ENCODE results near the gene KRTAP12-4.
"Not testable (repeated sequence)": the region's sequence is repeated elsewhere in the genome, so short reads cannot be mapped to it uniquely, and the experiment has no call there.

Gene KRTAP12-4

DNA sequence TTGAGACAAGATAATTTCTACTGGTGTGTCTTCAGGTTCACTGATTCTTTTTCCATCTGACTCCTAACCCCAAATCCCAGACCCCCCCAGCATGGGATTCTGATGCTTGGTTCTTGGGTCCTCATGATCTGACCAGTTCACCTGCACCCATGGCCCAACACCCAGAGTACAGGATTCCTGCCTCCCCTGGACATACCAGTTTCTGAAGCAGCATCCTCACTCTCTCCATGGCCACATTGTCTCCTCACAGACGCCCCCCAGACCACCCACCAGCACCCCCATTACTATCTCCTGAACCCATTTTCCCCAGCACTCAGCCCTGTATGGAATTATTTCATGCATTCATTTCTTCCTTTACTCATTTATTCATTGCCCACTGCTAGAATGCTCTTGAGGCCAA lies 2.4 kb upstream of the KRTAP12-4 start:
- DNase-seq (ENCODE audit: low read depth, low spot score) = no peak

DNA sequence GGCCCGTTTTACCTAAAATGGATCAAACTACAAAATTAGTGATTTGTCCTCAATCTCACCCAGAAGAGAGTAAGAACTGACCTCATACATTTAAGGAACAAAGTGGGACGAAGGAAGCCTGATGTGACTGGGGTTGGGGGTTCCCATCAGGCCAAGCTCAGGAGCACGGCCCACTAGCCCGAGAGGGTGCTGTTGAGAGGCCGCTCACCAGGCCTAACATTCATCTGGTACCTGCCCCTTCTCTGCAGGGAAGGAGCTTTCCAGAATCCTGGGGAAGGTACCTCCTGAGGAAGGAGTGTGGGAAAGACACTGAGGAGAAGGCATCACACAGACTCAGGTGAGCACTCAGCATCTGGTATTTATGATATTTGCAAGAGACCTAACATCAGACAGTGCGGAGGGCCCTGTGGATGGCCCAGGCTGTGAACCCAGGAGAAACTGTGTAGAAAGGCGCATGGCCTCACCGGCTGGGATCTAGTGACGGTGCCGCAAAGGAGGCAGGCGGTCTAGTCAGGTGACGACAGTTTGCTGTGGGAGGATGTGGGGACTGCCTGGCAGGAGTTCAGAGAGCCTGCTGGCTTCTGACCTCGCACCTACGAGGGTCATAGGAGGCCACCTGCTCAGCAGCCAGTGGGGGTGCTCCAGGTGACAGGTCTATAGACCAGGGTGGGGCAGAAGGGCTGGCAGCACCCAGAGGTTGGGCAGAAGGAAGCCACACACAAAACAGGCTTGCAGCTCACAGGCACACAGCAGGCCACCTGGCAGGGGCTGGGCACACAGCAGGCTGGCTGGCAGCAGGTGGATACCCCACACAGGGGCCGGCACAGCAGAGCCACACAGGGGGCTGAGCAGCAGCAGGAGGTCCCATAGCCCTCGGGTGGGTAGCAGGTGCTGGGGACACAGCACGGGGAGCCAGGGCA lies 543 bp downstream of the KRTAP12-4 start:
- DNase-seq (ENCODE audit: low read depth, low spot score) = no peak

GRCh38 chr21:44653123-44653522 lies 1.3 kb downstream of the KRTAP12-4 start:
- no peak for DNase-seq (ENCODE audit: low read depth, low spot score)

- DNase-seq (ENCODE audit: low read depth, low spot score) = no peak
These were observed 3.3 kb downstream of the KRTAP12-4 start for GRCh38 chr21:44650973-44651675.

GRCh38 chr21:44650265-44650972 lies 4.0 kb downstream of the KRTAP12-4 start:
- DNase-seq (ENCODE audit: low read depth, low spot score) = no peak

DNA sequence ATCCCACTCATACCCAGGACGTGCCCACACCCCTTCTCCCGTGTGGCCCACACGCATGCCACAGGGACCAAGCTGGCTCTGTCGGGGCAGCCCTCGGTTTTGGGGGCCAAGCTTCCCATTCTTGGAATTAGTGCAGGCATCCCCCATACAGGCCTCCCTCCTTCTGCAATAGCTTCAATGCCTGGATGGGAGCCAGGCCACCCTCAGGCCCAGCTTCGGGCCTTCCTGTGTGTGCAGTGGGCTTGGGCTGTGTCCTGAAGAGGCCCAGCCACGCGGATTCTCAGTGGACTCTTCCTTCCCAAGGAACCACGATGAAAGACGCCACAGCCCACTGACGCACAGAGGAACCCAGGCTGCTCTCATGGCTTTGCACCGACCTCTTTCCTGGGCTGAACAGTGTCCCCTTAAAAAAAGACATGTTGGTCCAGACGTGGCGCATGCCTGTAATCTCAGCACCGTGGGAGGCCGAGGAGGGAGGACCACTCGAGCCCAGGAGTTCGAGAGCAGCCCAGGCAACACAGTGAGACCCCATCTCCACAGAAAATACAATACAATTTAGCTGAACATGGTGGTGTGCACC lies 4.8 kb downstream of the KRTAP12-4 start:
- no peak for DNase-seq (ENCODE audit: low read depth, low spot score)

DNA sequence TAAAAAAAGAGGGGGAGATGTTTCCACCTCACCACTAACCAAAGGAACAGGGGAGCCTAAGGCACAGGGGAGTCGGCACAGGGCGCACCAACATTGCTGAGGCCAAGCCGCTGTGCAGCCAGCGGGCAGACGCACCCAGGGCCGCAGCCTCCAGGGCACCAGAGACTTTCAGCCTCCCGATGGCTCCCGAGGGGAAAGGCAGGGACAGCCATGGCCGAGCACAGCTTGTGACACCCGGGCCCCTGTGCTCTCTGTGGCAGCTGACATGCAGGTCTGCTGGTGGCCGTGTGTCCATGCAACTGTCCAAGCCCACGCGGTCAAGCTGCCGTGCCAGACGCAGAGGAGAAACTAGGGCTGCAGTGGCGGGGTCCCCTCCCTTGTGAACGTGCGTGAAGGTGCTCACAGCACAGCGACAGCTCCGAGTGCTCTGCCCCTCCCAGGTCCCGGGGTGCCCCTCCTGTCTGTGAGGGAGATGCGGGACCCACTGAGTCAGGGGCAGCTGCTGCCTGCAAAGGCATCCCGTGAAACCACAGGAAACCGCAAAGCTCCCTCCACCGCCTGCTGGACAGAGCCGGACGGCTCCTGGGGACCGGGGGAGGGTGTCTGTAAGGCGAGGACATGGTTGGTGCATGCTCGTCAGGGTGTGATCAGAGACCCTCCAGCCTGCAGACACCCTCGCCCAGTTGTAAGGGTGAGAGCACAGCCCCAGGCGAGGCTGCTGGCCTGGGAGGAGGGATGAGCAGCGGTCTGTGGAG lies 5.7 kb downstream of the KRTAP12-4 start:
- DNase-seq (ENCODE audit: low read depth, low spot score) = no peak

DNA sequence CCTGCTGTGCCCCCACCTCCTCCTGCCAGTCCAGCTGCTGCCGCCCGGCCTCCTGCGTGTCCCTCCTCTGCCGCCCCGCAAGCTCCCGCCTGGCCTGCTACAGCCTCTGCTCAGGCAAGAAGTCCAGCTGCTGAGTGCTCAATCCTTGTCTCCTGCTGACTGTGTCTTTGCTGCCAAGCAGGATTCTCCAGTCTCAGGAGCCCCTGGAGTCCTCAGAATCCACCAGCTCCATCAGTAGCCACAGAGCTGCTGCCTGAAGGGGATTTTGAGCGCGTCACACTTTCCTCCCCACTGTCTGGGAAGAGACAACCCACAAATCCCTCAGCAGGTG lies 7.3 kb downstream of the KRTAP12-4 start:
- no peak for DNase-seq (ENCODE audit: low read depth, low spot score)

- not testable (repeated sequence) for DNase-seq (ENCODE audit: low read depth, low spot score)
These were observed 7.9 kb downstream of the KRTAP12-4 start, which contains the start of gene KRTAP10-11 for GRCh38 chr21:44646366-44647221. TSS of gene KRTAP10-11 (plus strand) at chr21:44646414. CDS start at chr21:44646459, 45 bp downstream.

DNA sequence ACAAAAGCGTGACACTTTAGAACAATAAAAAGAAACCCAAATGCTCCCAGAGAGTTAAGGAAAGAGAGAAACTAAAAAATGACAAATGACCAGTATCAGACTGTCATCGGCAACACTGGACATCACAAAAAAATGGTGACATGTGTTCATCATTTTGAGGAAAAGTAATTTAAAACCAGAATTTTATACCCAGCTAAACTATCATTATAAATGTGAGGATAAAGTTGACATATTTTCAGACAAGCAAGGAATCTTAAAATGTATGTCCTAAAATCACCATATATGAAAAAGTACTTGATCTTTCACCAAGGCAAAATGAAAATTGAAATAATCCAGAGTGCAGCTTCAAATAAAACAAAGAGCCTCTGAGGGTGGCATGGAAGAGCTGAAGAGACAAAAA lies 9.6 kb downstream of the KRTAP12-4 start:
- no peak for DNase-seq (ENCODE audit: low read depth, low spot score)

GRCh38 chr21:44643741-44644310 lies 10.6 kb downstream of the KRTAP12-4 start:
- no peak for DNase-seq (ENCODE audit: low read depth, low spot score)

DNA sequence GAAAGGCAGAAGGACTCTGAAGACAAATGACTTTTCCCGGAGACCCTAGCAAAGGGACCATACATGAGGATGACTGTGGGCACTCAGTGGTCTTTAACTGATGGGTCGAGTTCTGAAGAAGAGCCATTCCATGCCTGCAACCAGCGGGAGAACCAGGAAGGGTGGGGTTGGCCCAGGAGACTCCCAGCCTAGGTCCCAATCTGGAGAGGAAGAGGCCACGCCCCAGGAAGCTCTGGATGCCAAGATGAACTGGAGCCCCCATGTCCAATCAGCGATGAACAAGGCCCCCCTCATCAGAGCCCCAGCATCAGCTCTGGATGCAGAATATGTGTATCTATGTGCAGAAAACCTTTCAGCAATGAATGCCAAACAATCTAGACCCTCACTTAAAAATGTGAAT lies 13.7 kb downstream of the KRTAP12-4 start:
- no peak for DNase-seq (ENCODE audit: low read depth, low spot score)

GRCh38 chr21:44639331-44639655 lies 15.2 kb downstream of the KRTAP12-4 start:
- DNase-seq (ENCODE audit: low read depth, low spot score) = no peak

GRCh38 chr21:44638506-44639330 lies 15.7 kb downstream of the KRTAP12-4 start:
- DNase-seq (ENCODE audit: low read depth, low spot score) = not testable (repeated sequence)

DNA sequence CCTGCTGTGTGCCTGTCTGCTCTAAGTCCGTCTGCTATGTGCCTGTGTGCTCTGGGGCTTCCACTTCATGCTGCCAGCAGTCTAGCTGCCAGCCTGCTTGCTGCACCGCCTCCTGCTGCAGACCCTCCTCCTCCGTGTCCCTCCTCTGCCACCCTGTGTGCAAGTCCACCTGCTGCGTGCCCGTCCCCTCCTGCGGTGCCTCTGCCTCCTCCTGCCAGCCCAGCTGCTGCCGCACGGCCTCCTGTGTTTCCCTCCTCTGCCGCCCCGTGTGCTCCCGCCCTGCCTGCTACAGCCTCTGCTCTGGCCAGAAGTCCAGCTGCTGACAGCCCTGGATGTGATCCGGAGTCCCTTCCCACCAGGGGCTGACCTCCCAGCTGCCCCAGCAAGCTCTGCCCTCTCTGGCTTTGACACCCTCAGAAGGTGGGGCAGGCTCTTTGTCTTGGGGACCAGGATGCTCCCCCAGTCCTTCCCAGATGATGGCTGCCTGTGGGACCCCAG lies 16.6 kb downstream of the KRTAP12-4 start:
- not testable (repeated sequence) for DNase-seq (ENCODE audit: low read depth, low spot score)

GRCh38 chr21:44637018-44637850 lies 17.2 kb downstream of the KRTAP12-4 start, which contains the start of gene KRTAP10-10:
TSS of gene KRTAP10-10 (plus strand) at chr21:44637356. CDS start at chr21:44637418, 62 bp downstream.
- DNase-seq (ENCODE audit: low read depth, low spot score) = no peak

GRCh38 chr21:44636209-44637017 lies 18.0 kb downstream of the KRTAP12-4 start:
- no peak for DNase-seq (ENCODE audit: low read depth, low spot score)
